Heart left ventricle (tissue), 13 donors: ENCODE measurements around the gene RTTN.

Experiments
- POLR2A ChIP-seq, 2 donors: fragments of 450-650 bp; IDR thresholded peaks; one replicate each; pipeline ENCODE4 v1.6.1; 2017; ENCODE audit warnings: antibody characterized with exemption in 2 of 2, mild to moderate bottlenecking in 2 of 2, moderate library complexity in 2 of 2
- TF ChIP-seq, protein P1 (sequence below), 12 donors: fragments of 200-600 bp; sonication (generic) in 4 of 12; IDR thresholded peaks; one replicate each; pipeline versions ENCODE4 v1.5.0 to v1.8.0; 2018 to 2022; ENCODE audit warnings: antibody characterized with exemption in 12 of 12, mild to moderate bottlenecking in 5 of 12
- donor health status: ischemic (EF 13 %, LVEDD 7.1; RV severe dilation, severe dysfunction).
- donor health status: DM: no; HTN: yes; CAD: no.
- donor health status: DM: no; HTN: no; CAD: no.
- donor health status: ischemic (EF 25% LVEDD 6.9; RV normal size, moderate dysfunction).
- donor health status: ischemic (EF 25% LVEDD 5.7; RV mildly dilated, moderate dysfunction).
- donor health status: ischemic (EF 35%, LVEDD 5.7; RV mildly dilated, moderate dysfunction).
- donor health status: nonischemic (EF 11% LVEDD 7.7; RV severe dilation, severe dysfunction).
- donor health status: DM: yes; HTN: yes; CAD: no.
- donor health status: PGD.
- donor health status: ischemic (EF 29% LVEDD 5.4; RV normal size, mild dysfunction).
- donor health status: nonischemic (EF 23%, LVEDD 6.1; RV moderate dilation, normal function).

DNA sequence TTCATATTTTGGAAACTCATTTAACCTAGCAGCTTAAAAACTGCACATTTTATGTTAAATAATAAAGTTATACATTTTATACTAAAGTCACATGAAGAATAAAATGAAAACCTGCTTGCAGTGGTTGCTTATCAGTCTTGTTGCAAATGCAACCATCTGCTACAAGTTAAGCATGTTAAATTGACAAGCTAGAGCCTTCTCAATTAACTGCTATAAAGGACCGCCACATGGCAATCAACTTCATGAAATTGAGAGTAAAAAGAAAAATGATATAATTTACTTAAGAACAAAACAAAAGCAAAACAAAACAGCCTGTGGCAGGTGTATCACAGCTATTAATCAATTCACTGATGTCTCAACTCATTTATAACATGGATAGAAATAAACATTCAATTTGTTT is 78.7 kb downstream of the RTTN start:
- TF ChIP-seq, protein P1, sequence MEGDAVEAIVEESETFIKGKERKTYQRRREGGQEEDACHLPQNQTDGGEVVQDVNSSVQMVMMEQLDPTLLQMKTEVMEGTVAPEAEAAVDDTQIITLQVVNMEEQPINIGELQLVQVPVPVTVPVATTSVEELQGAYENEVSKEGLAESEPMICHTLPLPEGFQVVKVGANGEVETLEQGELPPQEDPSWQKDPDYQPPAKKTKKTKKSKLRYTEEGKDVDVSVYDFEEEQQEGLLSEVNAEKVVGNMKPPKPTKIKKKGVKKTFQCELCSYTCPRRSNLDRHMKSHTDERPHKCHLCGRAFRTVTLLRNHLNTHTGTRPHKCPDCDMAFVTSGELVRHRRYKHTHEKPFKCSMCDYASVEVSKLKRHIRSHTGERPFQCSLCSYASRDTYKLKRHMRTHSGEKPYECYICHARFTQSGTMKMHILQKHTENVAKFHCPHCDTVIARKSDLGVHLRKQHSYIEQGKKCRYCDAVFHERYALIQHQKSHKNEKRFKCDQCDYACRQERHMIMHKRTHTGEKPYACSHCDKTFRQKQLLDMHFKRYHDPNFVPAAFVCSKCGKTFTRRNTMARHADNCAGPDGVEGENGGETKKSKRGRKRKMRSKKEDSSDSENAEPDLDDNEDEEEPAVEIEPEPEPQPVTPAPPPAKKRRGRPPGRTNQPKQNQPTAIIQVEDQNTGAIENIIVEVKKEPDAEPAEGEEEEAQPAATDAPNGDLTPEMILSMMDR (IDR thresholded peaks at IDR 0.05): no peak
- TF ChIP-seq POLR2A (IDR thresholded peaks at IDR 0.05): no peak
